Activated CD8-positive, alpha-beta T cell treated with anti-CD3 and anti-CD28 coated beads, Interleukin-2, amount 10 ng/mL, durations not matched to agents 7 days and 5 days (primary cell): ENCODE data around the gene SCYL1. TPM values are rescaled to one million over a fixed set of nuclear protein-coding genes. Genes with fewer than 3 reads are reported as not detected.

Experiments
- ATAC-seq: fragments of 150-1000 bp; cut with Tn5 transposase; one replicate; pipeline ENCODE4 v1.10.0; 2021; ENCODE audit warnings: moderate library complexity
- CTCF ChIA-PET: fragments of 350-600 bp; sonication (Branson Sonifier 250); formaldehyde crosslinking; loops from one replicate; lab custom pipeline; 2021; ENCODE audit warnings: antibody characterized with exemption; lab: Charles Lee
- POLR2A ChIA-PET: fragments of 350-600 bp; sonication (Branson Sonifier 250); formaldehyde crosslinking; loops from one replicate; lab custom pipeline; 2021; ENCODE audit warnings: antibody characterized with exemption; lab: Charles Lee
- DNase-seq: peaks from one replicate; pipeline ENCODE4 v3.0.0-alpha.2; 2020
- H3K27ac Mint-ChIP-seq: one replicate; pipeline ENCODE4 v1.8.0; 2021; ENCODE audit warnings: mild to moderate bottlenecking, mixed read lengths
- H3K27me3 Mint-ChIP-seq: one replicate; pipeline ENCODE4 v1.8.0; 2021; ENCODE audit warnings: low read depth, mixed read lengths
- H3K36me3 Mint-ChIP-seq: one replicate; pipeline ENCODE4 v1.8.0; 2021; ENCODE audit warnings: low read depth, mixed read lengths
- H3K4me1 Mint-ChIP-seq: one replicate; pipeline ENCODE4 v1.8.0; 2021; ENCODE audit warnings: low read depth, mixed read lengths
- H3K4me3 Mint-ChIP-seq: one replicate; pipeline ENCODE4 v1.8.0; 2021; ENCODE audit warnings: mild to moderate bottlenecking, mixed read lengths
- H3K9me3 Mint-ChIP-seq: one replicate; pipeline ENCODE4 v1.8.0; 2022; ENCODE audit warnings: mixed read lengths; ENCODE audit not compliant: insufficient read depth
- total RNA-seq, 2 experiments: library from RNA; stranded (reverse); gene quantifications; one replicate each; pipeline ENCODE4 v1.2.3, GENCODE V29; 2021

SCYL1 gene
- total RNA-seq, 2 experiments from 2014 or later: 68.0 to 69.5 TPM

- Mint-ChIP-seq H3K27me3 (no peaks in the 10 kb centered on the region), H3K9me3 (no peaks in the 10 kb centered on the region), H3K4me1 (peaks cover 17% of the 10 kb centered on the region), H3K36me3 (peaks cover 19% of the 10 kb centered on the region), H3K27ac (no peak overlapping the region), H3K4me3 (no peak overlapping the region)
- DNase-seq (no peak), ATAC-seq (no peak)
- POLR2A ChIA-PET: interaction anchor here (0.5 to 3.2 kb wide), 3 partner anchors 12 to 157 kb away, joined by 3 to 12 read pairs (median 3); partner anchors contain the start of gene SCYL1
- CTCF ChIA-PET: interaction anchor here (1.1 to 1.4 kb wide), 3 partner anchors 14 to 56 kb away, joined by 3 to 4 read pairs (median 3); no protein-coding TSS in a partner anchor
Observed at GRCh38 chr11:65537620-65538231, 12.8 kb downstream of the SCYL1 start.

DNA sequence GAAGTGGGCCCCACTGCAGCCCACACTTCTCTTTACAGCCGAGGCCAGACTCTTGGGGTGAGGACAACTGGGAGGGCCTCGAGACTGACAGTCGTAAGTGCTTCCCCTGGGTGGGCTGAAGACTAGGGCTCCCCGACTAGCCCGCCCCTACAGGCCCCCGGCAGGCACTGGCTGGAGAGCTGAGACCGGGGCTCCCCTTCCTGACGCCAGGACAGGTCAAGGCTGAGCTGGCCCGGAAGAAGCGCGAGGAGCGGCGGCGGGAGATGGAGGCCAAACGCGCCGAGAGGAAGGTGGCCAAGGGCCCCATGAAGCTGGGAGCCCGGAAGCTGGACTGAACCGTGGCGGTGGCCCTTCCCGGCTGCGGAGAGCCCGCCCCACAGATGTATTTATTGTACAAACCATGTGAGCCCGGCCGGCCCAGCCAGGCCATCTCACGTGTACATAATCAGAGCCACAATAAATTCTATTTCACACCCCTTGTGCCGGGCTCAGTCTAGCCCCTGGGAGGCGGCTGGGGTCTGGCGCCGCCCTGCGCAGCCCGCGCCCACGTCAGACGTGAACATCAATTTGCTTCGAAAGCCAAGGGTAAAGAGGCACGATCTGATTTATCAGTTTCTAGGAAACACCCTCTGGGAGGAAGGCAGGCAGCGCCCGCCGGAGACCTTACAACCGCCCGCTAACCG lies 13.5 kb downstream of the SCYL1 start:
- DNase-seq: no peak
- Mint-ChIP-seq H3K27me3 (no peaks in the 10 kb centered on the region), H3K4me3 (peak overlapping the region; percentile 28), H3K4me1 (peaks cover 17% of the 10 kb centered on the region), H3K9me3 (no peaks in the 10 kb centered on the region), H3K36me3 (peaks cover 16% of the 10 kb centered on the region), H3K27ac (no peak overlapping the region)
- ATAC-seq: no peak
- ChIA-PET CTCF (interaction anchor here (1.1 to 1.4 kb wide), 3 partner anchors 14 to 56 kb away, joined by 3 to 4 read pairs (median 3); no protein-coding TSS in a partner anchor), POLR2A (interaction anchor here (1.1 to 3.2 kb wide), 2 partner anchors 13 to 27 kb away, joined by 3 to 12 read pairs; partner anchors contain the start of gene SCYL1)

- peaks cover 16% of the 10 kb centered on the region for H3K36me3 Mint-ChIP-seq
- H3K4me3 Mint-ChIP-seq: peak overlapping the region; percentile 28
- no peak for ATAC-seq
- H3K27me3 Mint-ChIP-seq: no peaks in the 10 kb centered on the region
- H3K9me3 Mint-ChIP-seq: no peaks in the 10 kb centered on the region
- no peak for DNase-seq
- ChIA-PET POLR2A (interaction anchor here (1.1 to 1.4 kb wide), 5 partner anchors 13 to 114 kb away, joined by 3 to 5 read pairs (median 3); partner anchors contain the start of gene MALAT1), CTCF (interaction anchor here (1.7 to 8.4 kb wide), 9 partner anchors 10 to 279 kb away, joined by 4 to 172 read pairs (median 33); partner anchors contain the start of genes EHBP1L1, FAM89B, KCNK7 and LTBP3)
- peaks cover 17% of the 10 kb centered on the region for H3K4me1 Mint-ChIP-seq
- H3K27ac Mint-ChIP-seq: no peak overlapping the region
Observed at GRCh38 chr11:65538915-65539743, 14.2 kb downstream of the SCYL1 start.

DNA sequence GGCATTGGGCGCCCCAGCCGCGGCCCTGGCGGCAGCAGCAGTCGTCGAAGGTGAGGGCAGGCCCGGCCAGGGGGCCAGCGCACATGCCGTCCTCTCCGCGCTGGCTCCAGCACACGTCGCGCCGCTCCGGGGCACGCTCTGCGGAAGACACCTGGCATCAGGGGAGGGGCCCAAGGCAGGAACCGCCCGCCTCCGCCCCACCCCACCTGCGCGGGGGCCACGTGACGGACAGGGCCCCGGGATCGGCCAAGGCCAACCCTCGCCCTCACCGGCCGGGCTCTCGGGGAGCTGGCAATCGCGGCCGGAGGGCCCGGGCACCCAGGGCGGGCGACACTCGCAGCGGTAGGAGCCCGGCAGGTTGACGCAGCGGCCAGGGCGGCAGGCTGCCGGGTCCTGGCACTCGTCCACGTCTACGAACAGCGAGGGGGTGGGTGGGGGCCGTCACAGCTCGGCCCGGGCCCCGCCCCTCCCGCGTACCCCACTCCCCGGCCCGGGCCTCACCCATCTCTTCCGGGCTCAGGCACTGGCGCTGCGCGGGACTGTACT lies 14.9 kb downstream of the SCYL1 start:
- H3K4me3 Mint-ChIP-seq: peak overlapping the region; percentile 79
- DNase-seq (no peak), ATAC-seq (peak; percentile 79)
- no peaks in the 10 kb centered on the region for H3K27me3 Mint-ChIP-seq
- H3K27ac Mint-ChIP-seq: peak overlapping the region; percentile 82
- H3K9me3 Mint-ChIP-seq: no peaks in the 10 kb centered on the region
- H3K4me1 Mint-ChIP-seq: peaks cover 14% of the 10 kb centered on the region
- ChIA-PET POLR2A (interaction anchor here (1.0 to 2.2 kb wide), 8 partner anchors 9 to 114 kb away, joined by 3 to 9 read pairs (median 4); partner anchors contain the start of genes EHBP1L1 and MALAT1), CTCF (interaction anchor here (0.7 to 8.4 kb wide), 21 partner anchors 9 to 417 kb away, joined by 3 to 172 read pairs (median 8); partner anchors contain the start of genes EHBP1L1, FAM89B, FAU and KAT5)
- H3K36me3 Mint-ChIP-seq: peaks cover 12% of the 10 kb centered on the region

DNA sequence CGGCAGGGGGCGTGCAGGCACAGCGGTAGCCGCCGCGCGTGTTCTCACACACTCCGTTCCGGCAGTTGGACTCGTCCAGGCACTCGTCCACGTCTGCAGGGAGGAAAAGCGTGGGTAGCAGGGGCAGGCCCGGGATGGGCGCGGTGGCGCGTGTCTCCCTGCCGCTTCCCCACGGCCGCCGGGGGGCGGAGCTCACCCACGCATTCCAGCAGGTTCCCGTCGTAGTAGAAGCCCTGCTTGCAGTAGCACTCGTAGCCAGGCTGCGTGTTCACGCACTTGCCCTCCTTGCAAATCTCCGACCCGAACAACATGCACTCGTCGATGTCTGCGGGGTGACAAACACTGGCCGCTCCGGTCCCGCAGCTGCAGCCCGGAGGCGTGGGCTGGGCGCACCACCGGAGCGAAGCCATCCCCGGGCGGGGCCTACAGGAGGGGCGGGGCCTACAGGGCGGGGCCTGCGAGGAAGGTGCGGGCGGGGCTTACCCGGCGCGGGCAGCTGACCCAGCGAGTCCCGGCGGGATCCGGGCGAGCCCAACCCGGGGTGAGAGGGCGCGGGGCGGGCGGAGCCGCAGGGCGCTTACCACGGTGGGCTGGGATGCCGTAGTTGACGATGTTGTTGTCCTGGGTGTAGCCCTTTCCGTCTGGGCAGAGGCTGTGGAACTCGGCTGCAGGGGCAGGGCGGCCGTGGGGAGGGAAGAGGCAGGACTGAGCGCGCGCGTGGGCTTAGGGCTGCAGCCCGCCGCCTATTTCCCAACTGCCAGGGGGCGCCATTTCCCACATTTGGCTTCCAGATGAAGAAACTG lies 15.6 kb downstream of the SCYL1 start:
- Mint-ChIP-seq H3K27me3 (no peaks in the 10 kb centered on the region), H3K36me3 (peaks cover 16% of the 10 kb centered on the region), H3K9me3 (no peaks in the 10 kb centered on the region), H3K27ac (peak overlapping the region; percentile 82), H3K4me1 (peaks cover 20% of the 10 kb centered on the region), H3K4me3 (peak overlapping the region; percentile 79)
- ATAC-seq (peak; percentile 91), DNase-seq (peak; percentile 92)
- ChIA-PET CTCF (interaction anchor here (0.7 to 8.4 kb wide), 25 partner anchors 8 to 418 kb away, joined by 3 to 172 read pairs (median 6); partner anchors contain the start of genes EHBP1L1, FAM89B, FAU and KAT5), POLR2A (interaction anchor here (0.6 to 2.2 kb wide), 14 partner anchors 10 to 180 kb away, joined by 3 to 9 read pairs (median 4); partner anchors contain the start of genes EHBP1L1, FAM89B, MALAT1 and MAP3K11)

GRCh38 chr11:65541093-65541982 lies 16.5 kb downstream of the SCYL1 start:
- ATAC-seq (no peak), DNase-seq (no peak)
- Mint-ChIP-seq H3K36me3 (peaks cover 15% of the 10 kb centered on the region), H3K9me3 (no peaks in the 10 kb centered on the region), H3K4me1 (peaks cover 27% of the 10 kb centered on the region), H3K27me3 (no peaks in the 10 kb centered on the region), H3K4me3 (peak overlapping the region; percentile 79), H3K27ac (peak overlapping the region; percentile 82)
- ChIA-PET CTCF (interaction anchor here (0.8 to 8.4 kb wide), 22 partner anchors 8 to 277 kb away, joined by 3 to 172 read pairs (median 8); partner anchors contain the start of genes EHBP1L1, FAM89B, KAT5 and KCNK7), POLR2A (interaction anchor here (0.6 to 2.2 kb wide), 12 partner anchors 11 to 179 kb away, joined by 3 to 9 read pairs (median 4); partner anchors contain the start of genes EHBP1L1, FAM89B, MAP3K11 and PCNX3)

DNA sequence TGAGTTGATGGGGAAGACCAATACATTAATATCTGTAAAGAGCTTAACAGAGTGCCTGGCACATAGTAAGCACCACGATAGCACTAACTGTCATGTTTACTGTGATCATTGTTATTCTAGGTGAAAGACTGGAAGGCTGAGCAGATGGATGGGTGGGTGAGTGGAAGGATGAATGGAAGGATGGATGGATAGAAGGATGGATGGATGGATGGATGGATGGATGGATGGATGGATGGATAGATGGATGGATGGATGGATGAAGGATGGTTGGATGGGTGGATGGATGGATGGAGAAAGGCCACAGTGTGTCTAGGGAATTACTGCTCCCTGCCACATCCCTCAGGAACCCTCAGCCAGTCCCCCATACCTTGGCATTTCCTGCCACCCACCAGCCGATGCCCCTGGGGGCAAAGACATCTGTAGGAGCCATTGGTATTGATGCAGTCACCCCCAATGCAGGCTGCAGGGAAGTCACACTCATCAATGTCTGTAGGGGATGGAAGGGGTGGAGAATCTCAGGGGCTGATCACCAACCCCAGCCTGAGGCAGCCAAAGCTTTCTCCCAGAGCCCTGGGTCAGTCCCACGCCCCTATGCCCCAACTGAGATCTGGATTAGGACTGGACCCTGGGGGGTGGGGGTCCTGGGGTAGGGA lies 18.0 kb downstream of the SCYL1 start:
- DNase-seq: no peak
- peaks cover 14% of the 10 kb centered on the region for H3K36me3 Mint-ChIP-seq
- CTCF ChIA-PET: interaction anchor here (2.1 to 8.4 kb wide), 6 partner anchors 10 to 72 kb away, joined by 7 to 172 read pairs (median 33); partner anchors contain the start of genes FAM89B, KCNK7, LTBP3 and MAP3K11
- no peak overlapping the region for H3K4me3 Mint-ChIP-seq
- POLR2A ChIA-PET: interaction anchor here (0.6 to 1.6 kb wide), 3 partner anchors 22 to 31 kb away, joined by 3 to 5 read pairs (median 4); partner anchors contain the start of gene ZNRD2
- H3K9me3 Mint-ChIP-seq: no peaks in the 10 kb centered on the region
- ATAC-seq: no peak
- no peak overlapping the region for H3K27ac Mint-ChIP-seq
- peaks cover 38% of the 10 kb centered on the region for H3K4me1 Mint-ChIP-seq
- no peaks in the 10 kb centered on the region for H3K27me3 Mint-ChIP-seq

- H3K4me3 Mint-ChIP-seq: peak overlapping the region; percentile 56
- POLR2A ChIA-PET: interaction anchor here (1.7 kb wide), 1 partner anchor 20 kb away, joined by 5 read pairs; no protein-coding TSS in a partner anchor
- ATAC-seq (no peak), DNase-seq (no peak)
- H3K4me1 Mint-ChIP-seq: peaks cover 52% of the 10 kb centered on the region
- CTCF ChIA-PET: interaction anchor here (1.1 to 8.4 kb wide), 4 partner anchors 11 to 45 kb away, joined by 3 to 172 read pairs (median 4); partner anchors contain the start of genes KCNK7 and ZNRD2
- no peaks in the 10 kb centered on the region for H3K27me3 Mint-ChIP-seq
- no peaks in the 10 kb centered on the region for H3K9me3 Mint-ChIP-seq
- H3K27ac Mint-ChIP-seq: peak overlapping the region; percentile 41
- peaks cover 35% of the 10 kb centered on the region for H3K36me3 Mint-ChIP-seq
Observed at GRCh38 chr11:65545853-65546216, 21.0 kb downstream of the SCYL1 start.
